ENCODE measurements around the gene MYH9. TPM values are rescaled to one million over a fixed set of nuclear protein-coding genes. Genes with fewer than 3 reads are reported as not detected.

Gene MYH9
- total RNA-seq, 1 experiment from 2014 or later = 258 TPM

GRCh38 chr22:36328635-36329253 lies 59.0 kb downstream of the MYH9 start:
- H3K36me3 ChIP-seq (ENCODE audit: control insufficient read depth in 1 of 2, insufficient read depth in 2 of 2, low read length in 2 of 2) = peaks cover 32 to 48% of the 10 kb centered on the region in 2 experiments; a peak in 3 of 4 replicates
- peak overlapping the region in 1 of 2 experiments; percentile 24; a peak in 1 of 4 replicates for H3K4me3 ChIP-seq (replicated peaks in 1 of 2; ENCODE audit: low read depth in 1 of 2, low read length in 2 of 2)
- H3K4me2 ChIP-seq (ENCODE audit: low read length) = peak overlapping the region; percentile 67
- H3K9me3 ChIP-seq (ENCODE audit: control insufficient read depth in 1 of 2, insufficient read depth in 1 of 2, low read depth in 1 of 2, low read length in 2 of 2) = no peaks in the 10 kb centered on the region
- peaks cover 57 to 64% of the 10 kb centered on the region in 2 experiments for H3K4me1 ChIP-seq (ENCODE audit: control insufficient read depth in 1 of 2, insufficient read depth in 2 of 2, low read length in 2 of 2)
- TF ChIP-seq SRF (IDR thresholded peaks at IDR 0.05; ENCODE audit: low read depth) (no peak), ZNF274 (IDR thresholded peaks at IDR 0.05; ENCODE audit: low read depth, low read length) (no peak), MAX (IDR thresholded peaks at IDR 0.05) (peak; percentile 41), RAD21 (IDR thresholded peaks at IDR 0.05; ENCODE audit: low read depth) (no peak), TCF7L2 (IDR thresholded peaks at IDR 0.05; ENCODE audit: borderline replicate concordance, extremely low read depth, insufficient read depth, insufficient read length) (no peak), FOSL1 (IDR thresholded peaks at IDR 0.05; ENCODE audit: low read depth) (no peak)
- H3K9me2 ChIP-seq (ENCODE audit: insufficient read depth) = no peaks in the 10 kb centered on the region
- H3K27me3 ChIP-seq (ENCODE audit: insufficient read depth, low read length) = no peaks in the 10 kb centered on the region
- ChIA-PET CTCF (no interaction called here), POLR2A (no interaction called here), RAD21 (ENCODE audit: low non-redundant PET in 1 of 2, low total read pairs in 2 of 2, uncharacterized antibody in 2 of 2, unreplicated experiment in 2 of 2) (interaction anchor here in 1 of 2 experiments (0.5 to 0.6 kb wide), 2 partner anchors 47 to 213 kb away, joined by 3 to 7 read pairs; no protein-coding TSS in a partner anchor)
- intact Hi-C loops (cut with micrococcal nuclease) = no loop called here
- BruUV-seq (replicated peaks) = no TSS peak
- H3K79me2 ChIP-seq (ENCODE audit: insufficient read depth, low read length) = peaks cover 96% of the 10 kb centered on the region
- ATAC-seq (no peak), DNase-seq (ENCODE audit: low read depth, low spot score) (no peak)
- peak overlapping the region; percentile 87 for H3K27ac ChIP-seq (ENCODE audit: low read depth, low read length)
- H2AFZ ChIP-seq (ENCODE audit: low read depth, low read length, poor library complexity, severe bottlenecking) = no peak overlapping the region
- H3K9ac ChIP-seq (ENCODE audit: low read length) = peak overlapping the region; percentile 60
- no peaks in the 10 kb centered on the region for H4K20me1 ChIP-seq (ENCODE audit: insufficient read depth)

GRCh38 chr22:36327922-36328551 lies 59.7 kb downstream of the MYH9 start:
- H3K4me2 ChIP-seq (ENCODE audit: low read length) = no peak overlapping the region
- H3K9ac ChIP-seq (ENCODE audit: low read length) = peak overlapping the region; percentile 60; the same call in 1 of the 2 replicates
- no TSS peak for BruUV-seq (replicated peaks)
- no peak for TF ChIP-seq ELF1 (IDR thresholded peaks at IDR 0.05; ENCODE audit: borderline replicate concordance, low read depth)
- TF ChIP-seq SIN3A (IDR thresholded peaks at IDR 0.05; ENCODE audit: low read depth) = no peak
- TF ChIP-seq EZH2phosphoT487 (IDR thresholded peaks at IDR 0.05; ENCODE audit: borderline replicate concordance) = no peak
- TF ChIP-seq TCF7L2 (IDR thresholded peaks at IDR 0.05; ENCODE audit: borderline replicate concordance, extremely low read depth, insufficient read depth, insufficient read length) = no peak
- TF ChIP-seq EZH2 (IDR thresholded peaks at IDR 0.05) = no peak
- no peak for TF ChIP-seq FOSL1 (IDR thresholded peaks at IDR 0.05; ENCODE audit: low read depth)
- no peak for TF ChIP-seq ATF3 (IDR thresholded peaks at IDR 0.05)
- TF ChIP-seq POLR2A (IDR thresholded peaks at IDR 0.05; ENCODE audit: borderline replicate concordance, extremely low read depth, insufficient read depth, insufficient read length) = no peak
- H4K20me1 ChIP-seq (ENCODE audit: insufficient read depth) = no peaks in the 10 kb centered on the region
- no peaks in the 10 kb centered on the region for H3K9me3 ChIP-seq (ENCODE audit: control insufficient read depth in 1 of 2, insufficient read depth in 1 of 2, low read depth in 1 of 2, low read length in 2 of 2)
- DNase-seq (ENCODE audit: low read depth, low spot score) (no peak), ATAC-seq (no peak)
- H3K4me1 ChIP-seq (ENCODE audit: control insufficient read depth in 1 of 2, insufficient read depth in 2 of 2, low read length in 2 of 2) = peaks cover 50 to 57% of the 10 kb centered on the region in 2 experiments
- H3K9me2 ChIP-seq (ENCODE audit: insufficient read depth) = no peaks in the 10 kb centered on the region
- H2AFZ ChIP-seq (ENCODE audit: low read depth, low read length, poor library complexity, severe bottlenecking) = no peak overlapping the region
- CTCF ChIA-PET = no interaction called here
- H3K79me2 ChIP-seq (ENCODE audit: insufficient read depth, low read length) = peaks cover 90% of the 10 kb centered on the region
- no peaks in the 10 kb centered on the region for H3K27me3 ChIP-seq (ENCODE audit: insufficient read depth, low read length)
- peak overlapping the region; percentile 87 for H3K27ac ChIP-seq (ENCODE audit: low read depth, low read length)
- POLR2A ChIA-PET = interaction anchor here (0.9 kb wide), 1 partner anchor 82 kb away, joined by 3 read pairs; no protein-coding TSS in a partner anchor
- H3K4me3 ChIP-seq (replicated peaks in 1 of 2; ENCODE audit: low read depth in 1 of 2, low read length in 2 of 2) = no peak overlapping the region
- intact Hi-C loops (cut with micrococcal nuclease) = no loop called here
- peaks cover 35 to 53% of the 10 kb centered on the region in 2 experiments; a peak in 3 of 4 replicates for H3K36me3 ChIP-seq (ENCODE audit: control insufficient read depth in 1 of 2, insufficient read depth in 2 of 2, low read length in 2 of 2)
- RAD21 ChIA-PET (ENCODE audit: low non-redundant PET in 1 of 2, low total read pairs in 2 of 2, uncharacterized antibody in 2 of 2, unreplicated experiment in 2 of 2) = interaction anchor here in 1 of 2 experiments (0.5 to 0.6 kb wide), 2 partner anchors 48 to 214 kb away, joined by 3 to 7 read pairs; no protein-coding TSS in a partner anchor

Measured in HCT116 (cell line).